Fibroblast of mammary gland (primary cell): ENCODE data around the gene ASXL3.

Source experiments
- DNase-seq: peaks from one replicate; pipeline ENCODE4 v3.0.0-alpha.2; 2010; ENCODE audit warnings: low read depth
- H3K4me3 ChIP-seq: 2 replicates; pipeline ENCODE4 v1.5.1; 2011; ENCODE audit warnings: low read depth, mild to moderate bottlenecking, low read length, moderate library complexity; ENCODE audit not compliant: control insufficient read depth
- TF ChIP-seq, protein P1 (sequence below): conservative IDR thresholded peaks from 2 replicates; pipeline ENCODE4 v1.5.1; 2011; ENCODE audit warnings: low read depth, low read length, inconsistent platforms; ENCODE audit not compliant: control insufficient read depth, insufficient read depth

The ASXL3 gene

DNA sequence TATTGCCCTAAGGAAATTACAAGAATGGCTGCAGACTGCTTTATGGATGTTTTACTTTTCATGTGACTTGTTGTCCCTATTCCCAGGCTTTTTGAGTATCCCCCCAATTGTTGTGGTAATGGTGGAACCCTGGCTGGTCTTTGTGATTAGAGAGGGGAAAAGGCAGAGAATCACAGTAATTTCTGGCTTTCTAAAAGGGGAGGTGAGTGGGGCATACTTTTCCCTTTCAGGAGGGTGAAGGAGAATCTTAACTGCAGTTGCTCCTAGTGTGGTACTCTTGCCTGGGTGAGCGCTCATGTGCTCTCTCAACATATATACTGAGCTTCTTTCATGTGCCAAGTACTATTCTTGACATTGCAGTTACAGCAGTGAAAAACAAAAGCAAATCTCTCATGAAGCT is 69.3 kb downstream of the ASXL3 start:
- no peak overlapping the region for H3K4me3 ChIP-seq
- TF ChIP-seq, protein P1, sequence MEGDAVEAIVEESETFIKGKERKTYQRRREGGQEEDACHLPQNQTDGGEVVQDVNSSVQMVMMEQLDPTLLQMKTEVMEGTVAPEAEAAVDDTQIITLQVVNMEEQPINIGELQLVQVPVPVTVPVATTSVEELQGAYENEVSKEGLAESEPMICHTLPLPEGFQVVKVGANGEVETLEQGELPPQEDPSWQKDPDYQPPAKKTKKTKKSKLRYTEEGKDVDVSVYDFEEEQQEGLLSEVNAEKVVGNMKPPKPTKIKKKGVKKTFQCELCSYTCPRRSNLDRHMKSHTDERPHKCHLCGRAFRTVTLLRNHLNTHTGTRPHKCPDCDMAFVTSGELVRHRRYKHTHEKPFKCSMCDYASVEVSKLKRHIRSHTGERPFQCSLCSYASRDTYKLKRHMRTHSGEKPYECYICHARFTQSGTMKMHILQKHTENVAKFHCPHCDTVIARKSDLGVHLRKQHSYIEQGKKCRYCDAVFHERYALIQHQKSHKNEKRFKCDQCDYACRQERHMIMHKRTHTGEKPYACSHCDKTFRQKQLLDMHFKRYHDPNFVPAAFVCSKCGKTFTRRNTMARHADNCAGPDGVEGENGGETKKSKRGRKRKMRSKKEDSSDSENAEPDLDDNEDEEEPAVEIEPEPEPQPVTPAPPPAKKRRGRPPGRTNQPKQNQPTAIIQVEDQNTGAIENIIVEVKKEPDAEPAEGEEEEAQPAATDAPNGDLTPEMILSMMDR = no peak
- no peak for DNase-seq

DNA sequence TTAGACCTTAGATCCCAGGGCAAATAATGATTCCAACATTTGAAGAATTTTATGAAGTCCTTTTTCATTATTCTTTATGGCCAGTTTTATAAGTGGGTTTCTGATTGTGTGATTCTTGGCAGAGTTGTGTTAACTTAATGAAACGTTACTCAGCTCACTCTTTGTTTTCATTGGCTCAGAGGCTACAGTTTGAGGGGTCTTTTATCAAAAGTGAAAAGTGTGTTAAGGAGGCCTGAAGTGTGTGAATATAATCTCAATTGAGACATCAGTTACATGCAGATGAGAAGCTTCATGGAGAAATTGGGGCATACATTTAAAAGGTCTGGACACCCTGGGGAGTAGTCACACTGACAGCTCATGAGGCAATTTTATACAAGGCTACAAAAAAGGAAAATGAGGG is 74.6 kb downstream of the ASXL3 start:
- no peak for DNase-seq
- TF ChIP-seq, protein P1 = no peak
- no peak overlapping the region for H3K4me3 ChIP-seq

DNA sequence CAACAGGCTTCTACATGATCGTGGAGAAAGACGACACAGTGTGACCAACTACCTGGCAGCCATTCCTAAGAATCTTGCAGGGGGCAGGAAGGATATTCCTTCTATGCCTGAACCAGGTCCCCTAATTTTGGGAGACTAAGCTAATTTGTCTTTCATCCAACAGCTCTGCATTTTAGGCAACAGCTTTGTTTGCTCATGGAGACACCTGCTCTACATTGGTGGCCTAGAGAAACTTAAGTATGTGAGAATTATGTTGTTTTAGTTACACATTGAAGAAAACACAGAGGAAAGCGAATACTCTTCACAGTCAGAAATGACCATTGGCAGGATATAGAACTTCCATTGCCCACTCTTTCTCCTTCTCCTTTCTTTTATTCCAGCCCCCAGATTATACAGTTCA is 75.2 kb downstream of the ASXL3 start:
- no peak for DNase-seq
- no peak overlapping the region for H3K4me3 ChIP-seq
- TF ChIP-seq, protein P1 = no peak

DNA sequence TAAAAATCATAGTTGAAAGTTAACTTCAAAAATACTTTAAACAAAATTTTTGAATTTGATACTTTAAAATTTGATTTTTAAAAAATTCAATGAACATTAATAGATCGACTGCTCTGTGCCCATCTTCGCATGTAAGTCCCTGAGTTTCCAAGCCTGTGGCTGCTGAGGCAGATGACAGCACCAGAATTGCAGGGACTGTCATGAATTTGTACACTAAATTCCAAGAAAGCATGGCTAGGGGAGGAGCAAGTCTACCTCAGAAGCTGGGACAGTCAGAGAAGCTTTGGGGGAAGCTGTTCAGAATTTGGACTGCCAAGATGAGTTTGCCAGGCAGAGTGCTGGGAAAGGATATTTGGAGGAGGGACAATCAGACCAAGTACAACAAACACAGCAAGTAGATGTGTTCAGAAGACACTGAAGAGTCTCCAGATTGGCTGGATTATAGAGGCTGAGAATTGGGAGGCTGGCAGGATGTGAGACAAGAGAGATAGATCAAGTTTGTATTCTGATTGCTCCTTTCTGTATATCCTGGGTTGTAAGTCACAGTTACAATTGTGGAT is 79.0 kb downstream of the ASXL3 start:
- no peak for DNase-seq
- no peak overlapping the region for H3K4me3 ChIP-seq
- TF ChIP-seq, protein P1 = no peak

DNA sequence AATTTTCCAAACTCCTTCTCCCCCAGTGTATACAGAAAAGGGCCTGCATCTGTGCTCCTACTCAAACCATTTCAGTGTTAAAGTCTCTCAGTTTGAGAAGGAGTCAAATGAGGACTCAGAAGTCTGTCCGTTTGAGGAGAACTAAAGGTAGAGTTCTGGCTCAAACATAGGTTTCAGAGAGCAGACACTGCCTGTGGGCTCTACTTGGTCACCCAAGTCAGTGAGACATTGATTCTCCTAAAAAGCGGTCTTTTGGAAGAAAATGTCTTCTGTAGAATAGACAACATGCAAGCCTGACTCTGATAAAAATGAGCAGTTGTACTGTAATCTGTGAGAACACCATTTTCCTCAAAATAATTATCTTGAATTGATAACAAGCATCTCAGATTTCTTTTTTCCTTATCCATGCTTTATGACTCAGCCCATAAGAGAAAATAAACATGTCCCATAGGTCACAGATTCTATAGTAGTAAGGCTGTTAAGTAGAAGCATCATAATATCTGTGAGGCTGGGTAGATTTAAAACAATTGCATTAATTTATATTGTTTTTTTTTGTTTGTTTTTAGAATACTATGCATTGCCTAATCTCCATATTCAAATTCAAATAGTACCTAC is 82.8 kb downstream of the ASXL3 start:
- no peak overlapping the region for H3K4me3 ChIP-seq
- no peak for DNase-seq
- TF ChIP-seq, protein P1 = no peak

DNA sequence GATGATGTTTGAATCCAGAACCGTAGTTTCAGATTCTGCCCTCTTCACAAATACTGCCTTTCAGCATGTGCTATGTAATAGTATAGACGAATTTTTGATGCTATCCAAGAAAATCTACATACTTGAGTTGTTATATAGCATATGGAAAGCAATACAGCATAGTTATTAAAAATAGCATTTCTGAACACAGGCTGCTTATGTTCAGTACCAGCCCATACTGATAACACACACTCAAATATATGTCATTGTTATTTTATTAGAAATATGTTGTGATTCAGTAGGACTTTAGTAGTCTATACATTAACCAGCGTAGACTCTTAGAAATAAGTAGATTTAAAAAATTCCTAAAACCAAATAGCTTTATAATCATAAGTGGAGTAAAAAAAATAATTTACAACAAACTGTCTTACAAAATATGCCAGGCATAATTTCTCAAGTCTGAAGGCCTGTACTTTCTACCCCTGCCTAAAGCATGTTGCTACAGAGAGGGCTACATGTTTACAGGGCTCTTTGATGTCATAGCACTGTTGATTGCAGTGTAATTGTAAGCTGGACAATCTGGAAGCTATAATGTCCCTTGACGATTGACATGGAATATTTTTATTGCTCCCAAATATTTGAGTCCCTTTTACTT is 86.3 kb downstream of the ASXL3 start:
- H3K4me3 ChIP-seq = no peak overlapping the region
- no peak for DNase-seq
- TF ChIP-seq, protein P1 = no peak
